GM21723 (cell line): ENCODE data around the gene TBX15.

Source experiments
- ATAC-seq: cut with Tn5 transposase; IDR thresholded peaks from one replicate; pipeline ENCODE4 v1.9.1; 2021; ENCODE audit warnings: mild to moderate bottlenecking, moderate library complexity; ENCODE audit not compliant: unreplicated experiment

The TBX15 gene

DNA sequence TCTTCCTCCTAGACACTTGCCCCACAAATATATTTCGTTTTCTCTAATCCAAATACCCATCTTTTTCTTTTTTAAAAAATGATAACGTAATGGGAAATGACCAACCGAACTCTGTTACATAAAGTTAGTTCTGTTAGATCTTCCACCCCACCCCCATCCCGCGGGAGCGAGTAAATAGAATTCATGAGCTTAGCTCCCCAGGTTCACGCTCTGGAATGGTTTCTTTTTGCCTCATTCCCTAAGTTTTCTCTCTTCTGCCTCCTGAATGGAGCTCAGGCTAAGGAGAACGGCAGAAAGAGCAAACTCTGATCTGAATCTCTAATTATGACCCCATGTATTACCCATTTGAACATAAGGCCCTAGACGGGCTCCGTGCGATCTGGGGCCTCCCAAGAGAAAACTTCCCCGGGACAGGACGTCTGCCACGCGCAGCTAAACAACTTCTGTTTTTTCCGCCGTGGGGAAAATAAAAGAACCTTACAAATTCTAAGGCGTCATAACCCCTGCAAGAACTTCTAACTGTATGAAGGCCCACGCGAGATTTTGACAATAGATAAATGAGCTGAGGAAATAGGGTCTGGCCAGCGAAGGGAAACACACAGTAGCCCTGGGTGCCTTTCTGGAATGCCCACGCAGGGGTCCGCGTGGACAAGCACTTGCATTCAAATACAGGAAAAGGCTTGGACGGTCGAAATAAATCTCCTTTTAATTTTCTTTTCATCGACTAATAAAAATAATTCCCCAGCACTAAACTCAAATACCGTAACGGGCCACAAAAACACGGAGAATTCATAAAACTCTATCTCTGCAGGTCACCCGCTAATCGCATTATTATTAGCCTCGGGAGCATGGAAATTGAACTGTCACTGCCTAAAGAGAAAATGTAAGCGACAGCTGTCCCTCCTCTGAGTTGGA is 2.2 kb downstream of the TBX15 start:
- ATAC-seq: no peak

DNA sequence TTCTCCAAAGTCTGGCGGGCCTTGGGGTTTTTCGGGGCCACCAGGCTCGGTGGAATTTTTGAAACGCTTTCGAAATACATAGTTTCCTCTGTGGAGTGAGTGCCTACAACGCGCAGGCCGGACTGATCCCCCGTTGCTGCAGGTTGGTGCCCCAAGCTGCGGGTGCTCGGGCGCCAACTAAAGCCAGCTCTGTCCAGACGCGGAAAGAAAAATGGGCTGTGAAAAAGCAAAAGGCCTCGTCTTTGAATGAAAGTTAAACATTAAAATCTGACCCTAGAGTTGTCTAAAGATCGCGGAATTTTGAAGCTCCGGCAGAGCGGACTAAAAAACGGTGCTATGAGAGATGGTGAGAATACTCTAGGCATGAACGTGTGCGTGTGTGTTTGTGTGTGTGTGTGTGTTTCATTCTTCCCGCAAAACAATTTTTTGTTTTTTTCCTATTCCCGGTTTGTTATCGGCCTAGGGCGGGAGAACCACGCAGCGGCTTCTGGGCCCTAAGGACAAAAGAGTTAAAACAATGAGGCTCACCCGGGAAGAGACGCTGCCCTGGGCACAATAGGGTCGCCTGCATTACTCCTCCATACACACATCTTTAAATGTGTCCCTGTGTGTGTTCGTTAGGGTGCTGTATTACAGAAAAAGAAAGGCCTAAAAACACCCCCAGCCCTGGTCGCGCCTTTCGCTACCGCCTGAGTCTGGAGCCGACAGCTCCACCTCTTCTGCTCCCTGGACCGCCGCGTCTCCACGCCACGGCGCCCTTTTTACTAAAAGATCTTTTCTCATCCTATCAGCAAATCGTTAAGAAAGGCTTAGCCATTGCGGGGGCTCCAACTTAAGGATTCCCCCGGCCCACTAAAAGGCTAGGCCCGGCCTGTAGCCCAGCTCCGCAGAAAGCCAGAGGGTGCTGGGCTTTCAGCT is 3.2 kb downstream of the TBX15 start:
- ATAC-seq: no peak

DNA sequence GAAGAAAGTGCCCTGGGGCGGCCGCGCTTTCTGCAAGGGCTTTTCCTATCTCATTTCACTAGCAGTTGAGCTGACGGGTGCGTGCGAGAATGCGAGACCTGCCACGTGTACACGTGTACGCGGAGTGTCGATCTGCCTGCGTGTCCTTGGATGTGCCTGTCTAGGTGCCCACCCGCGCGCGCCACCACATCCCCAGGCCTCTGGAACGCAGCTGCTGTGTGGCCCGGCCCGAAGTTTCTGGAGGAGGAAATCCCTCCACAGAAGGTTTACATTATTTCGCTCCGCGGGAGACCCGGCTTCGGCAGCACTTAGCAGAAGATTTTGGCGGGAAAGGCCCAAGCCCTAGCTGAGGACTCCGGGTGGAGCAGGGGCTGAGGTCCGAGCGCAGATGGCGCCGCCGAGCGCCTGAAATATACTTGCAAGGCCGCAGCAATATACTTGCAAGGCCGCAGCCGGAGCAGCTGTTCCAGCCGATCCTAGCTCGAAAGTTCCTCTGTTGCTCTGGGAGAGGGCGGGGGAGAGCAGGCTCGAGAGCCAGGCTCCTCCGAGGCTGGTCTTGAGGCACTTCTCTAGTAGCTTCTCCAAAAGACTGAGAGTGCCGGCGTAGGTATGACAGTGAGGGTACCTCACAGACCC is 3.9 kb downstream of the TBX15 start:
- no peak for ATAC-seq

DNA sequence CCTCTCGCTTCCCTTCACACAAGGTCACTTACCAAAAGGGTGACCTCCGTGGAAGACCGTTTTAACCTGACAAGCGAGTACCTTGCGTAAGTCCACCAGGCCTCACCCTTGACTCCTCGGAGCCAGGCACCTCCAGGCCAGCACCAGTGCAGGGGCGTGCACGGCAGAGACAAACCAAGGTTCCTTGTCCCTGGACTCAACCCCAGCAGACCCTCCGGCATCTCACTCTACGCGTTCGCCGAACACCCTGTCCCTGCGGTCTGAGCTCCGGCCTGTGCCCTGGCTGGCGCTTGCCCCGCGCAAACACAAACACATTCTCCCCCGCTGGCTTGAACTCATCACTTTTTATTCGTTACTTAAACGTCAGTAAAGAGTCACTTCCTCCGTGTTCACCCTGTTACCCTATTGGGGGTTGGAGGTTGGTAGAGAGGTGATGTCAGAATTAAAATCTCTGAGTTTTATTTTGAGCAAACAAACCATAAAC is 4.5 kb downstream of the TBX15 start:
- no peak for ATAC-seq

DNA sequence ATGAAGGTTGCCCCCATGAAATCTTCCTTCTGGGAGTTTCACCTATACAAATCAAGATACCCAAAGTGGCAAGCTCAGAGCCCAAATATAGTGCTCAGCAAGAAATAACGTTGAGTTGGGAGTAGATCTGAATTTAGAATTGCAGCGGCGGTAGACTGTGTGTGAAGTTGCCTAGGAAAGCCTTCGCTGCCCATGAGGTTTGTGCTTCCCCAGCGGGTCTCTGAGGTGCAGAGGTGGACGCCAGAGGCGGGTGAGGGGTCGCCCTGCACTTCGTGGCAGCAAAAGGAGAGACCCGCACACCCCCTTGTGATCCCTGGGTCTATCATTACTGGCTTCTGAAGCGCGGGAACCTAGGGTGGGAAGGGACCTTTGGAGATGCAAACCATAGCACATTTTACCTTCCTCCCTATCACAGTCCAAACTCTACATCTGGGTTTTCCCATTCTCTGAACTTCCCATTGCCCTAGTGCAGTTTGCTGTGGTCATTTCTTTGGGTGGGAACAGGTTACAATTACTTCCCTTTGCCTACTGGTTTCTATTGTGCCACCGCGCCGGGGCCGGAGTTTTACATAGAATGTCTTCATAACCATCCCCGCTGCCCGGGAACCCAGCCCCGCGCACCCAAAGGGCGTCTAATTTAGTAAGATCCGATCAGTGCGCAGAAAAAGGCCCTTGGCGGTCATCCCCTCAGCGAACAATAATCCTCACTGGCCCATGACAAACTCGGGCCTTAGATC is 5.2 kb downstream of the TBX15 start:
- ATAC-seq: no peak

DNA sequence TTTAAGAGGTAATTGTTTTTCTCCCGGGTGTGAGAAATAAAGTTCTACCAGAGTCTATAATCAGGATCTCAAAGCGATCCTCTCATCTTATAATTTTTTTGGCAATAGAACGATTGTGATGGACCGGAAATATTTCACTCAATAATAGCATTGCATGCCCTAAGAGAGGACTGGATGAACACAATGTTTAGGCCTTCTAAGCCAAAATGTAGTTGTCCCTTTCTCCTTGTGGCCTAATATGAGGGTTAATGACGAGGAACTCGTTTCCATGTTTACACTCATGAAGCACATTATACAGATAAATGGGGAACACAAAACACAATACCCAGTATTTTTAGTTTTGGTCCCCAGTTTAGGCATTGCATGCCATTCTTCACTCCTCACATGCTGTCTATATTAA is 5.9 kb downstream of the TBX15 start:
- no peak for ATAC-seq

DNA sequence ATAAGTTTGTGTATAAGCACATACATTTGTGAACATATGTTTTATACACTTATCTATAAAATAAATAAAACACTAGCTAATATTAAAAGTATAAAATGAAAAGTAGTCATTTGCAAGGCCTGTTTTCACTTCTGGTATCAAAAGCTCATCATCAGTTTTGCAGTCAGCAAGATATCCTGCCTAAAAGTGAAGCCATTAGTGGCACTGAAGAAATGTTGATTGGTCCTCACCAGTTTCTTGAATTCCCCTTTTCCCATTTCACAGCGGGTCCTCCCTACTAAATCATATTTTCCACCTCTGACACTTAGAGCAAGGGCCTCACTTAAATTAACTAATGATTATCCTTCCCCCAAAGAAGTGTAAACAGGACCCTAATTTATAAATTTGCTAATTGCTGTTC is 6.7 kb downstream of the TBX15 start:
- no peak for ATAC-seq

DNA sequence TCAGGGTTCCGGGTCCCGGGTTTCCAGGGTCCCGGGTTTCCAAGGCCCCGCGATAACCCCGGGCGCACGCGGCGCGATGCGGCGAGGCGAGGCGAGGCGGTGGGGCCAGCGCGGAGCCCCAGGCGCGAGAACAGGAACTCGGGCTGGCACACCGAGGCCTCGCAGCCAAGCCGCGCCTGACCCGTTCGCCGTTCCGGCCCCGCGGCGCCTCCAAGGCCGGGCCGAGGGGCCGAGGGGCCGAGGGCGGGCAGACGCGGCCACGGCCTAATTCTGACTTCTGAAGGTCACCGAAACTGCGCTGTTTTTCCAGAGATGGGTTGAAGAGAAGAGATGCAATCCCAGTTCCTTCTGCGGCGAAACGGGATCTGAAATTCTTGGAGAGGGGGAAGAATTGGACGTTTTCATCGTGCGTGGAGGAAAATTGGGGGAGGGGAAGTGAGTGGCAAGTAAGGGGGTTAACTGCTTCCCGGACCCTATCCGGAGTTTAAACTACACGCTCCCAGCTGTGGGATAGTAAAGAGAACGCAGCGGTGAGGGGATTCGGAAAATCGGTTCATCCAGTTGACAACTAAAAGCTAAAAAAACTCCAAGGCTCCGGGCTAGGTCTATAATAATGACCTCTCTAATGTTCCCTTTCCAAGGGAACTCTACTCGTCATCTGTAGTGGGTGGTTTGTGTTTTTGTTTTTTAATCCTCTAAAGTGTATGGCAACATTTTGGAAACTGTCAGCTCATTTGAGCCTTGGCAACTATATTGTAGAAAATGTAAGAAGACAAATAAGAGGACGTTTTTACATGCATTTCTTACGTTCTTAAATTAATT is 8.2 kb downstream of the TBX15 start:
- no peak for ATAC-seq

DNA sequence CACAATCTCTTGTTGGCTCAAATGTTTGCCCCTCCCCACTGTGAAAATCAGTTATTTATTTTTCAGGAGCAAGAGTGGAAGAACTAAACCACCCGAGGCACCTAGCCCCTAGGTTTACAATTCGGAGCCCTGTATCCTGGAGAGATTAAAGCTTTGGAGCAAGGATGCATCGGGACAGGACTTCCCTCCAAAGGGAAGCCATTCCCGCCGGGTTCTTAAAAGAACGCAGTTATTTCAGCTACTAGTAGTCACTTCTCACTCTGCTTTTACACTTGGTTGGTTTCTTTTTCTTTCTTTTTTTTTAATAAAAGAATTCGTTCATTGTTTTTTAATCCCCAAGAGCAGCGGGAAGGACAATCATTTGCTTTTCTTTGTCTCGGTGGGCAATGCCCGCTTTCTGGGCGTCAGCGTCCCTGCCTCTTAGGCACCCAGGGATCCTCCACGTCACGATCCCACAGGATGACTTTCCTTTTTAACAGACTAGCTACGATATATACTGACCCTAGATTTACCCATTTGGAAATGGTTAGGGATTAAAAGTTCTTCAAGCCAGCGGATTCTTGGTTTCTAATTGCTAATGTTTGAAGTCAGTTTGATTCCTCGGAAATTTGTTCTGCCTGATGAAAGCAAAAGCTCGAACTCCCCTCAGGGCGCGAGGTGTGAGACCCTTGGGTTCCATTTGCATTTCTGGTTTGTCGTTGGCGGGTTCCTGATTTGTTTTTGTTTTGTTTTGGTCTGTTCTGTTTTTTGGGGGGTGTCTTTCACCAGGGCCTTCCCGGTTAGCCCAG is 9.0 kb downstream of the TBX15 start:
- no peak for ATAC-seq

DNA sequence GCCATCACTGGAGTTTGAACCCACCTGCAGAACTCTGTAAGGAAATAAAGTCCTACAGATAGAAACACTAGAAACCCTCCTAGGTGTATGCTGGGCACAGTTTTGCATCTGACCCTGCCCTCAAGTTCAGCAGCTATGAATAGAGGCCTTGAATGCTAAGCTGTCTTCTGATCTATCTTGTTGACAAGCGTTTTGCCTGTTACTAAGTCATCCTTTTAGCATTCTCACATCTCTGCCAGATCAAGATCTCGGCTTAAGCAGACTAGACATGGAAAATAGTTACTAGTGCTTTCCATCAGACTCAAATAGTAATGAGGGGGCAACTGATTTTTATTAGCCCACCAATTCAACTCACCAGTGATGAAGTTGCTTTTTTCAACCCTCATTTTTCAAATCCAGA is 10.5 kb downstream of the TBX15 start:
- ATAC-seq: no peak

DNA sequence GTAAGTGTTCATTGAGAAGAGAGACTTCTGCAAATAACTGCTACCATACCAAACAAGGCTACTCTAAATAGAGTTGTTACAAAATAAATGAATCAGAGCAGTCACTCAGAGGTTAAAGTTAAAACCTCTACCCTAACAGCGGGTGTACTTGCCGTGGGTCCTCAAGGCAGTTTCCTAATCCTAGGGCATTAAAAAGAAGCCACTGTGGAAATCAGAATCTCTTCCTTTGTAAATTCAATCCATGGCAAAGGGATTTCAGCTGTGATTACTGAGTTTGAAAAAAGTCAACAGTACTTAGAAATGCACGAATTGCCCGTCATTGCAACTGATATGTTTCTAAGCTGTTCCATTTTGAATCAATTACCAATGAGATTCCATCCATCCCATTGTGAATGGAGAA is 13.5 kb downstream of the TBX15 start:
- ATAC-seq: no peak

DNA sequence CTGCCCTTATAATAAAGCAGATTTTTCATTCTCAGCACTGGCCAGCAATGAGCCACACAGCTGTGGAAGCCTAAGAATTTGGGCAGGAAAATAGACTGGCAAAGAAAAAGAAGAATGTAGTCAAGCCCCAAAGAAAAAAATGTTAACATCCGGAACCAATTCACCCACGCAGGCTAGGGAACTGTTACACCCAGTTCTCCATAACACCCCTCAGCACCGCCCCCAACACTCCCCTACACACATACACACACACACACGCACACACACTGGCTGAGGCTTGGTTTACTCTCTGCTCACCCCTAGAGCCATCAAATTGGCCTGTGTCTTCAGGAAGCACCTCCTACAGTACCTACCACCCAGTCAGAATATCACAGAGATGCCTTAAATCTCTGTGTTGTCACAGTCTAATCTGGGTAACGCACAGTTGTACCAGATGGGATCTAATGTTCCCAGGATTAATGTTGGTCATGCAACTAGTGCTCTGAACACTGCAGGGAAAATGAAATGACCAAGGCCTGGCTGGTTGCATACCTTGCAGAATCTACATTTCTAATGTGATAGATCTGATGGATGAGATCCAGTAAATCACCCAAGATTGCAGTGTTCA is 14.5 kb downstream of the TBX15 start:
- no peak for ATAC-seq

DNA sequence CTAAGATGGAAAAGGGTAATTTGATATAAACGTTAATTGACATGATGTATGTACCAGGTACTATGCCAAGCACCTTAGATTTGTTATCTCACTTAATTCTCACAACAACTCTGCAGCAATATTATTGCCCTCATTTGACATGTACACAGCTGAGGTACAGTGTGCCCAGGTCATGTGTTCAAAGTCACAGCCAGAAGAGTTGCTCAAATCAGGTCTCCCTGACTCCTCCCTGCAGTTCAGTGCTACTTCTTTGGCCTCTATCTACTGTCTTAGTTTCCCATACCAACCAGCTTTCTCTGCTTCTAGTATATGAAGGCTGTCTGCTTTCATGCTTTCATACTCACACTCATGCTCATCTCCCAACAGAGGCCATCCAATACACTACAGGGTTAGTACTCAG is 15.1 kb downstream of the TBX15 start:
- ATAC-seq: no peak

DNA sequence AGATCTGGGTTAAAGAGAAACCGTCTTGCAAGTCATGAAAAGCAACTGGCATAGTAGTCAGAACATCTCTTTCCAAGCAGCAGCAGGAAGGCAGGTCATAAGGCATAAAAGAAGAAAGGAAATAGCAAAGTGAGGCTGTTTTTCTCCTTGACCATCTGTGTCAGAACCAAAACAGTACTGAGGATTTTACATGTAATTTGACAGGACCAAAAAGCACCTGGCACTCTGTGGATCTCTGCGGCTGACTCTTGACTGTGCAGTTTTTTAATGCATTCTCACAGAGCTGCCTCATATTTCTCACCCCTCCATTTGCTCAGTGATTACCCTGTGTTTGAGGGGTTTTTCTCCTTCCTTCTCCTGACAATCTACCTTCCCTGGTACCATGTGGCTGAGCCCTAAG is 17.7 kb downstream of the TBX15 start:
- no peak for ATAC-seq

DNA sequence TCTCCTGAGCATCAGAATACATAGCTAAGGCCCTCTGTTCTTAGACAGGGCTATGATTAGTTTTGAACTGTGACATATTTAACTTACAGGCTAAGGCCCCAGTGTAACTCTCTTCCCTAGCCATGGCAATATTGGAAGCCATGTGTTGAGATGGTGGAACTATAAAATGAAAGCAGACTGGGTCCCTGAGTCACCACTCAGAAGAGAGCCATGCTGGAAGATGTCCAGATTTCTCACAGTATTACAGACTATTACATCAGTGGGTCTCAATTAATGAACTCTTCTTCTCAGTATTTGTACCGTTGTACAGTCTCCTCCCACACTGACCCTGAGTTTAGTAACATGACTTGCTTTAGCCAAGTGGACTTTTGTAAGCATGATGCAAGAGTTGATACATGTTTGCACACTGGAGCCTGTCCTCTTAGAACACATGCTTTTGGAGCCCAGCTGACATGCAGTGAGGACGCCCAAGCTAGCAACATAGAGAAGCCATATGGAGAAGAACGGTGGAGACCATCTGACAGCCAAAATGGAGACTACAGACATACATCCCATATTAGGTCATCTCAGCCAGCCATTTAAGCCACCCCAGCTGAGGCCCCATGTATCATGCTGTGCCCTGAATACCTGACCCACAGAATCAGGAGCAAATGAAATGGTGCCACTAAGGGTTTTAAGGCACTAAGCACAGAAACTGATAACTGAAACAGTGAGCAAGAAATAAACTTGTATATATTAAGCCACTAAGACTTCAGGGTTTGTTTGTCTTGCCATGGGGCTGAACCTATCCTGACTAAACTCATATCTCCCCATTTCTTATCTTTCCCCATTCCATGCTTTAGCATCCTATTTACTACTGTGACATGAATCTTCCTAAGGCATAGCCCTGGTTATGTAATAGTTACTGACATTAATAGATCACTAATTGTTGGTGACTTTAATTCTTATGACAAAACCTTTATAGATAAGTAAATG is 24.4 kb downstream of the TBX15 start:
- no peak for ATAC-seq

DNA sequence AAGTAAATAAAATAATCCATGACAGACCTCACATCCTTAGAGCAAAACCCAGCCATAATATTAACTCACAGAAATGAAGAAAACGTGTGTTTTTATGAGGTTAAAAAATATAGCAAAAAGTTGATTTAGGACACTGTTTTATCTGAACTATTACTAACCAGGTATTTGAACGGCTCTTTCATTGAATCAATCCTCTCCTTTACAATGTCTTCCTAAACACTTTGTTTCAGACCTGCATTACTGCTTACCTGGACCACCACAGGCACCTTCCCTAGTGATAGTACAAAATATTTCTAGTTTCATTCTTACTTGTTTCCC is 25.0 kb downstream of the TBX15 start:
- ATAC-seq: no peak

DNA sequence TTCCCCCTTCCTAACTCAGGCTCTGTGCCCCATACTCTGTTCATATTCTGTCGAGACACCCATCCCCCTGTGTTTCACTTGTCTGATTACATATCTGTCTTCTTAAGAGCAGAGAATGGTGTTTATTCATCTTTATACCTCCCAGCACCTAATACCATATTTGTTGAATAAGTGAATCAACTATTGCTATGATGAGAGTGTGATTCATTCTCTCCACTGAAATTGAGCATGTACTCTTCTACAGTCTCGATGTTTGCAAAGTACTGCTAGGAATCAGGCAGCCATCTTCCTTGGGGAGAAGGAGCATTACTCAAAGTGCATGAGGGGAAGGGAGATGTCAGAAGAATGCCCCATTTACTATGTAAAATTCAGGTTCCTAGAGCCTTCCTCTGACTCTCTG is 27.0 kb downstream of the TBX15 start:
- no peak for ATAC-seq
